Esophagus muscularis mucosa (tissue), 4 donors: ENCODE data around the gene ACTN4. TPM values are rescaled to one million over a fixed set of nuclear protein-coding genes. Genes with fewer than 3 reads are reported as not detected.

Source experiments
- DNase-seq: peaks from one replicate; pipeline ENCODE4 v3.0.0-alpha.2; 2017; ENCODE audit errors: extremely low spot score
- H3K27ac ChIP-seq, 4 donors: fragments of 200-600 bp; sonication (generic); replicated peaks in 1 of 4; 1 replicate in 3 of 4; 2 replicates in 1 of 4; pipeline ENCODE4 v1.5.1; 2016 to 2019; ENCODE audit warnings: mild to moderate bottlenecking in 1 of 4
- H3K27me3 ChIP-seq, 4 donors: fragments of 200-600 bp; sonication (generic); one replicate each; pipeline versions ENCODE4 v1.5.1 to v1.6.0; 2016 to 2019
- H3K36me3 ChIP-seq, 4 donors: fragments of 200-600 bp; sonication (generic); one replicate each; pipeline ENCODE4 v1.5.1; 2016 to 2019
- H3K4me1 ChIP-seq, 4 donors: fragments of 200-600 bp; sonication (generic); one replicate each; pipeline ENCODE4 v1.5.1; 2016 to 2019
- H3K4me3 ChIP-seq, 4 donors: fragments of 200-600 bp; sonication (generic); 1 replicate in 2 of 4; 2 replicates in 2 of 4; pipeline ENCODE4 v1.5.1; 2016 to 2019; ENCODE audit warnings: mild to moderate bottlenecking in 4 of 4, moderate library complexity in 1 of 4
- H3K9me3 ChIP-seq, 4 donors: fragments of 200-600 bp; sonication (generic); 1 replicate in 3 of 4; 2 replicates in 1 of 4; pipeline ENCODE4 v1.5.1; 2016 to 2019
- EP300 ChIP-seq: sonication (generic); formaldehyde crosslinking; IDR thresholded peaks from one replicate; pipeline ENCODE4 v1.6.1; 2017; ENCODE audit warnings: antibody characterized with exemption
- POLR2A ChIP-seq: fragments of 450-650 bp; IDR thresholded peaks from one replicate; pipeline ENCODE4 v1.6.1; 2017; ENCODE audit warnings: antibody characterized with exemption, moderate library complexity, mild to moderate bottlenecking, low read depth
- POLR2AphosphoS5 ChIP-seq, 2 donors: sonication (generic); formaldehyde crosslinking; IDR thresholded peaks; one replicate each; pipeline ENCODE4 v1.6.1; 2017; ENCODE audit warnings: antibody characterized with exemption in 2 of 2
- WGBS: methylation state at CpG from one replicate; pipeline ENCODE4 v1.1.5; 2018; 5-methylcytosine and 5-hydroxymethylcytosine counted together
- intact Hi-C: fragments of 100-400 bp; cut with DNase I; formaldehyde crosslinking; loops from one replicate; pipeline ENCODE4 v1.15.1; 2023
- total RNA-seq, 4 donors: library from RNA; depleted of rRNA; stranded (reverse); fragments of >200 nt; gene quantifications; one replicate each; pipeline versions ENCODE4 v1.1.0 to v1.2.1, GENCODE V29; 2016
- TF ChIP-seq, protein P1 (sequence below), 3 experiments: fragments of 200-600 bp in 2 of 3; fragments of 450-650 bp in 1 of 3; sonication (generic) in 2 of 3; IDR thresholded peaks; one replicate each; pipeline ENCODE4 v1.5.1; 2017 to 2019; ENCODE audit warnings: antibody characterized with exemption in 3 of 3, mild to moderate bottlenecking in 2 of 3, moderate library complexity in 1 of 3

The ACTN4 gene
- total RNA-seq, 4 donors from 2014 or later: 416 to 816 (median 598) TPM

DNA sequence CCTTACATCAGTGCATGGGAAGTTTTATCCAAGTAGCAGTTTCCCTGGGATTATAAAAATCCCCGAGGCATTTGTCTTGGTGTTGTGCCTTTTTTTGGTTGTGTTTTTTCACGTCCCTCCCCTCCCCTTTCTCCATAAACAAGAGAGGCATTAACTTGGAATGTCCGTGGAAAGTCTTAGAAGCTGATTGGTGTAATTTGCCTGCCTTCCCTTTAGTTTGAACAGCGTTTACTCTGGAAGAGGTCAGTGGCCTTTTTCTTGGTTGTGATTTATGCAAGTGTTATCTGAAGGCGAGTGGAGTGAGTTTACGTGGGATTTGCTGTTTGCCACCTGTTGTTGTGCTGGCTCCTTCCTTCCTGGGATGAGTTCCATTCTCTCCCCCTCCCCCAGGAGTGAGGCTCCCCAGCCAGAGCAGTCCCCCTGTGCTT is 7.2 kb downstream of the ACTN4 start:
- Histone ChIP-seq H3K4me3 (peak overlapping the region in 3 of 4 donors; percentile 5 to 28 (median 7)), H3K36me3 (peaks cover 0 to 5% (median 0%) of the 10 kb centered on the region in 4 donors), H3K9me3 (no peaks in the 10 kb centered on the region), H3K4me1 (peaks cover 98 to 100% (median 99%) of the 10 kb centered on the region in 4 donors), H3K27me3 (no peaks in the 10 kb centered on the region), H3K27ac (peak overlapping the region; percentile 92 to 99 (median 98))
- 20% methylated on average over 6 of the region's 6 CpGs for WGBS
- no peak for DNase-seq
- no peak for TF ChIP-seq EP300
- peak; percentile 12 to 47 for TF ChIP-seq POLR2AphosphoS5 (IDR thresholded peaks at IDR 0.05)
- intact Hi-C loops: loop anchor here (5.0 kb wide), 1 partner anchor 38 kb away; no protein-coding TSS in a partner anchor

- DNase-seq: no peak
- peak overlapping the region; percentile 92 to 99 (median 98) for H3K27ac ChIP-seq
- TF ChIP-seq POLR2AphosphoS5 (IDR thresholded peaks at IDR 0.05): peak in 1 of 2 donors; percentile 6
- TF ChIP-seq POLR2A: no peak
- H3K4me1 ChIP-seq: peaks cover 98 to 100% (median 99%) of the 10 kb centered on the region in 4 donors
- no peaks in the 10 kb centered on the region for H3K9me3 ChIP-seq
- 31% methylated on average over 5 of the region's 5 CpGs for WGBS
- intact Hi-C loops: no loop called here
- H3K36me3 ChIP-seq: peaks cover 0 to 5% (median 0%) of the 10 kb centered on the region in 4 donors
- H3K4me3 ChIP-seq: peak overlapping the region in 1 of 4 donors; percentile 7
- no peaks in the 10 kb centered on the region for H3K27me3 ChIP-seq
These were observed 7.8 kb downstream of the ACTN4 start for GRCh38 chr19:38655148-38655824.

- H3K4me1 ChIP-seq: peaks cover 98 to 100% (median 100%) of the 10 kb centered on the region in 4 donors
- H3K4me3 ChIP-seq: no peak overlapping the region
- no peak for TF ChIP-seq EP300
- no peak for TF ChIP-seq POLR2A
- TF ChIP-seq, protein P1, sequence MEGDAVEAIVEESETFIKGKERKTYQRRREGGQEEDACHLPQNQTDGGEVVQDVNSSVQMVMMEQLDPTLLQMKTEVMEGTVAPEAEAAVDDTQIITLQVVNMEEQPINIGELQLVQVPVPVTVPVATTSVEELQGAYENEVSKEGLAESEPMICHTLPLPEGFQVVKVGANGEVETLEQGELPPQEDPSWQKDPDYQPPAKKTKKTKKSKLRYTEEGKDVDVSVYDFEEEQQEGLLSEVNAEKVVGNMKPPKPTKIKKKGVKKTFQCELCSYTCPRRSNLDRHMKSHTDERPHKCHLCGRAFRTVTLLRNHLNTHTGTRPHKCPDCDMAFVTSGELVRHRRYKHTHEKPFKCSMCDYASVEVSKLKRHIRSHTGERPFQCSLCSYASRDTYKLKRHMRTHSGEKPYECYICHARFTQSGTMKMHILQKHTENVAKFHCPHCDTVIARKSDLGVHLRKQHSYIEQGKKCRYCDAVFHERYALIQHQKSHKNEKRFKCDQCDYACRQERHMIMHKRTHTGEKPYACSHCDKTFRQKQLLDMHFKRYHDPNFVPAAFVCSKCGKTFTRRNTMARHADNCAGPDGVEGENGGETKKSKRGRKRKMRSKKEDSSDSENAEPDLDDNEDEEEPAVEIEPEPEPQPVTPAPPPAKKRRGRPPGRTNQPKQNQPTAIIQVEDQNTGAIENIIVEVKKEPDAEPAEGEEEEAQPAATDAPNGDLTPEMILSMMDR (IDR thresholded peaks at IDR 0.05): no peak
- no peak for TF ChIP-seq POLR2AphosphoS5 (IDR thresholded peaks at IDR 0.05)
- H3K9me3 ChIP-seq: no peaks in the 10 kb centered on the region
- no peak for DNase-seq
- intact Hi-C loops: no loop called here
- peaks cover 0 to 13% (median 2%) of the 10 kb centered on the region in 4 donors for H3K36me3 ChIP-seq
- peak overlapping the region; percentile 92 to 99 (median 98) for H3K27ac ChIP-seq
- 71% methylated on average over 7 of the region's 7 CpGs for WGBS
- no peaks in the 10 kb centered on the region for H3K27me3 ChIP-seq
These were observed 8.9 kb downstream of the ACTN4 start for GRCh38 chr19:38656171-38656981.

GRCh38 chr19:38657633-38658222 is 10.3 kb downstream of the ACTN4 start:
- peak overlapping the region; percentile 92 to 99 (median 98) for H3K27ac ChIP-seq
- H3K27me3 ChIP-seq: no peaks in the 10 kb centered on the region
- no peak for DNase-seq
- H3K36me3 ChIP-seq: peaks cover 0 to 14% (median 2%) of the 10 kb centered on the region in 4 donors
- H3K4me1 ChIP-seq: peaks cover 98 to 100% (median 100%) of the 10 kb centered on the region in 4 donors
- WGBS: 29% methylated on average over 8 of the region's 8 CpGs
- H3K9me3 ChIP-seq: no peaks in the 10 kb centered on the region
- intact Hi-C loops: no loop called here
- TF ChIP-seq POLR2AphosphoS5 (IDR thresholded peaks at IDR 0.05) (peak in 1 of 2 donors; percentile 33), POLR2A (no peak)
- H3K4me3 ChIP-seq: peak overlapping the region in 2 of 4 donors; percentile 7 to 37

DNA sequence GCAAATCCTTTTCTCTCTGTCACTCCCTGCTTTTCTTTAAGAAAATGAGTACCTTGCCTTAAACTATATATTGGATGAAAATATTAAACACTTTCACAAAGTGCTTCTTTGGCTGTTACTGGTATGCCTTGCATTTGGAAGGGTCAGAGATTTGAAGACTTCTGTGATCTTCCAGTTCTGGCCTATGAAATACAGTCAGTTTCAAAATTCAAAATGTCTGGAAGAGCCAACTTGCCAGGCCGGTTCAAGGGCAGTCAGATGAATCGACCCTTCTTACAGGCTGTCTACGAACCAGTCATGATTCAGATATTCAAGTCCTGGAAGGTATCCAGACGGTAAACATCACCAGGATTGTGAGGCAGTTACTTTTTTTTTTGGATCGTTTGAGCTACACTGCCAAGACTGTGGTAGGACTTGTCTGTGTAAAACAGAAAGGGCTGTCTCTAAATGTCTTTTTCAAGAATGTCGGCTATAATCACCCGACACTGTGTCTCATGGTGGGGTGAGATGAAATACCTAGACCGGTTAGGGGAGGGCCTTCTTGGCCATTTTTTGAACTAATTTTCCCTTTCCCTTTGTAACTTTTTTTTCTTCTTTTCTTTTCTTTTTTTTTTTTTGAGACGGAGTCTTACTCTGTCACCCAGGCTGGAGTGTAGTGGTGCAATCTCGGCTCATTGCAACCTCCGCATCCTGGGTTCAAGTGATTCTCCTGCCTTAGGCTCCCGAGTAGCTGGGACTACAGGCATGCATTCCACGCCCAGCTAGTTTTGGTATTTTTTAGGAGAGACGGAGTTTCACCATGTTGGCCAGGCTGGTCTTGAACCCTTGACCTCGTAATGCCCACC is 11.2 kb downstream of the ACTN4 start:
- Histone ChIP-seq H3K27me3 (no peaks in the 10 kb centered on the region), H3K4me1 (peaks cover 98 to 100% (median 100%) of the 10 kb centered on the region in 4 donors), H3K27ac (peak overlapping the region; percentile 92 to 99 (median 98)), H3K4me3 (peak overlapping the region; percentile 19 to 38 (median 32)), H3K9me3 (no peaks in the 10 kb centered on the region), H3K36me3 (peaks cover 0 to 14% (median 2%) of the 10 kb centered on the region in 4 donors)
- TF ChIP-seq POLR2A (no peak), POLR2AphosphoS5 (IDR thresholded peaks at IDR 0.05) (peak; percentile 85 to 90)
- DNase-seq: no peak
- intact Hi-C loops: no loop called here
- WGBS: 28% methylated on average over 14 of the region's 15 CpGs

DNA sequence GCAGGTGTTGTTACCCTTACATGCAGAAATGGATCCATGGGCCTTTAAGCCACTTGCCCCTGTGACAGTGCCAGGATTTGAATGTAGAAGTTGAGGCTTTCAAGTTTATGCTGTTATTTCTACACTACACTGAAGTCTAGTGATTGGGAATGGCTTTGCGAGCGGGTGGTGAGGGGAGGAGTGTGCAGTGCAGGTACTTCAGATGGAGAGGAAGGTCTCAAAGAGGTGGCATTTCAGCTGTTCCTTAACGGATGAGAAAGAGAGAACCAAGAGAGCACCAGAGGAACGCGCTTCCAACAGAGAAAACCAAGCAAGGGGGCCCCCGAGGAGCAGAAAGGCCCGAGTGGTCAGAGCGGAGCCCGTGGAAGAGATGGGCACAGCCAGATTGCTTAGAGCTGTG is 13.3 kb downstream of the ACTN4 start:
- H3K4me3 ChIP-seq: no peak overlapping the region
- H3K4me1 ChIP-seq: peaks cover 98 to 100% (median 99%) of the 10 kb centered on the region in 4 donors
- no peaks in the 10 kb centered on the region for H3K27me3 ChIP-seq
- DNase-seq: no peak
- H3K9me3 ChIP-seq: no peaks in the 10 kb centered on the region
- no peak for TF ChIP-seq POLR2AphosphoS5 (IDR thresholded peaks at IDR 0.05)
- TF ChIP-seq POLR2A: no peak
- TF ChIP-seq EP300: no peak
- TF ChIP-seq, protein P1 (IDR thresholded peaks at IDR 0.05): no peak
- peak overlapping the region; percentile 92 to 99 (median 98) for H3K27ac ChIP-seq
- intact Hi-C loops: no loop called here
- WGBS: 90% methylated on average over 9 of the region's 9 CpGs
- H3K36me3 ChIP-seq: peaks cover 0 to 14% (median 2%) of the 10 kb centered on the region in 4 donors
